Fibroblast of villous mesenchyme (primary cell): ENCODE measurements around the gene MICALL2. TPM values are rescaled to one million over a fixed set of nuclear protein-coding genes. Genes with fewer than 3 reads are reported as not detected.

Experiments used
- DNase-seq: peaks from one replicate; pipeline ENCODE4 v3.0.0-alpha.2; 2010; ENCODE audit warnings: low read depth
- H3K4me3 ChIP-seq: 2 replicates; pipeline ENCODE4 v1.5.1; 2011; ENCODE audit warnings: low read depth, mild to moderate bottlenecking, low read length
- CTCF ChIP-seq: IDR thresholded peaks from 2 replicates; pipeline ENCODE4 v1.5.1; 2012; ENCODE audit warnings: low read depth, mild to moderate bottlenecking, low read length; ENCODE audit not compliant: insufficient read depth
- total RNA-seq: library from RNA; depleted of rRNA; stranded (reverse); fragments of >200 nt; gene quantifications from 2 replicates; pipeline ENCODE4 v1.2.3, GENCODE V29; 2012

Gene MICALL2
- total RNA-seq, 1 donor, result 34.5 TPM

GRCh38 chr7:1470901-1471300, 11.6 kb upstream of the MICALL2 start:
- no peak for TF ChIP-seq CTCF
- no peak for DNase-seq
- H3K4me3 ChIP-seq, result no peak overlapping the region

GRCh38 chr7:1468643-1469298, 9.5 kb upstream of the MICALL2 start:
- H3K4me3 ChIP-seq, result no peak overlapping the region
- DNase-seq, result no peak
- no peak for TF ChIP-seq CTCF

- H3K4me3 ChIP-seq, result no peak overlapping the region
- no peak for TF ChIP-seq CTCF
- no peak for DNase-seq
Observed at GRCh38 chr7:1468203-1468602, 8.9 kb upstream of the MICALL2 start.

- TF ChIP-seq CTCF, result peak; percentile 2
- H3K4me3 ChIP-seq, result no peak overlapping the region
- DNase-seq, result peak; percentile 79
Observed at GRCh38 chr7:1466524-1467271, 7.4 kb upstream of the MICALL2 start.

- TF ChIP-seq CTCF, result no peak
- no peak for DNase-seq
- no peak overlapping the region for H3K4me3 ChIP-seq
Observed at GRCh38 chr7:1464694-1465093, 5.4 kb upstream of the MICALL2 start.

- no peak overlapping the region for H3K4me3 ChIP-seq
- TF ChIP-seq CTCF, result no peak
- DNase-seq, result no peak
Observed at GRCh38 chr7:1463676-1464223, 4.5 kb upstream of the MICALL2 start.
